Kidney (tissue), 14 donors: ENCODE measurements around the gene TBX15. TPM values are rescaled to one million over a fixed set of nuclear protein-coding genes. Genes with fewer than 3 reads are reported as not detected.

Experiments
- DNase-seq, 5 donors: peaks; one replicate each; pipeline ENCODE4 v3.0.0-alpha.2; 2013 to 2020
- FAIRE-seq: peaks from 2 replicates; lab custom pipeline; 2012; peaks lifted over from hg19 to GRCh38; lab: Jason Lieb, UNC
- H3K27ac ChIP-seq, 2 donors: one replicate each; pipeline ENCODE4 v1.7.0; 2013; ENCODE audit warnings: low read depth in 2 of 2, low read length in 2 of 2, inconsistent platforms in 1 of 2
- H3K27me3 ChIP-seq: one replicate; pipeline ENCODE4 v1.7.1; 2013; ENCODE audit warnings: low read length, inconsistent platforms; ENCODE audit not compliant: control insufficient read depth, insufficient read depth
- H3K36me3 ChIP-seq, 3 donors: one replicate each; pipeline versions ENCODE4 v1.7.0 to v1.7.1; 2013; ENCODE audit warnings: low read length in 3 of 3, control low read depth in 1 of 3, inconsistent platforms in 1 of 3; ENCODE audit not compliant: insufficient read depth in 3 of 3, control insufficient read depth in 2 of 3
- H3K4me1 ChIP-seq, 3 donors: one replicate each; pipeline versions ENCODE4 v1.7.0 to v1.7.1; 2013; ENCODE audit warnings: low read length in 3 of 3, inconsistent platforms in 1 of 3, low read depth in 1 of 3; ENCODE audit not compliant: control insufficient read depth in 2 of 3, insufficient read depth in 2 of 3
- H3K4me3 ChIP-seq, 3 donors: one replicate each; pipeline versions ENCODE4 v1.7.0 to v1.8.1; 2013; ENCODE audit warnings: low read length in 3 of 3, control low read depth in 1 of 3, inconsistent platforms in 1 of 3
- H3K9ac ChIP-seq, 3 donors: one replicate each; pipeline versions ENCODE4 v1.7.0 to v1.7.1; 2013; ENCODE audit warnings: low read length in 3 of 3, control low read depth in 1 of 3, inconsistent platforms in 1 of 3
- H3K9me3 ChIP-seq, 3 donors: one replicate each; pipeline versions ENCODE4 v1.7.0 to v1.7.1; 2013; ENCODE audit warnings: low read length in 3 of 3, control low read depth in 1 of 3, inconsistent platforms in 1 of 3; ENCODE audit not compliant: control insufficient read depth in 2 of 3, insufficient read depth in 1 of 3
- CTCF ChIP-seq: IDR thresholded peaks from 3 replicates; pipeline ENCODE4 v1.5.1; 2012; ENCODE audit warnings: mild to moderate bottlenecking, moderate library complexity, borderline replicate concordance; ENCODE audit not compliant: insufficient read depth; ENCODE audit errors: extremely low read depth
- intact Hi-C: fragments of 100-400 bp; cut with DNase I; formaldehyde crosslinking; loops from one replicate; pipeline ENCODE4 v1.11.1; 2022
- polyA plus RNA-seq: library from polyadenylated mRNA; stranded (reverse); fragments of 350-450 nt; fragmentation: Illumina TruSeq; extraction: RNeasy Lipid Tissue Mini Kit (QIAGEN cat#74804); gene quantifications from one replicate; pipeline ENCODE4 v1.2.3, GENCODE V29; 2014; ENCODE audit warnings: low read depth, low replicate concordance; ENCODE audit not compliant: insufficient read depth
- total RNA-seq: library from RNA; stranded (reverse); fragmentation: NEBNext Ultra II Directional; extraction: Animal tissue kit (Norgen Biotek cat#: 25700); gene quantifications from one replicate; pipeline ENCODE4 v1.2.1, GENCODE V29; 2021
- donor health status: control.
- donor health status: control.
- donor health status: control.
- donor health status: control.
- donor health status: control.
- donor health status: DM: yes; HTN: yes; CAD: no.
- donor health status: Normal renal cell carcinoma (clear cell type).

TBX15 gene
- total and polyA plus RNA-seq, 2 donors from 2014 or later: 0.82 TPM; not detected in 1

GRCh38 chr1:118877668-118878396 is 110.3 kb downstream of the TBX15 start:
- Histone ChIP-seq H3K9ac (no peak overlapping the region), H3K36me3 (no peaks in the 10 kb centered on the region), H3K4me3 (no peak overlapping the region), H3K9me3 (no peaks in the 10 kb centered on the region), H3K27me3 (no peaks in the 10 kb centered on the region), H3K27ac (no peak overlapping the region), H3K4me1 (no peaks in the 10 kb centered on the region)
- DNase-seq (no peak), FAIRE-seq (no peak)
- intact Hi-C loops: no loop called here
- no peak for TF ChIP-seq CTCF

GRCh38 chr1:118871582-118872171 is 116.5 kb downstream of the TBX15 start:
- Histone ChIP-seq H3K9me3 (no peaks in the 10 kb centered on the region), H3K4me1 (no peaks in the 10 kb centered on the region), H3K4me3 (no peak overlapping the region), H3K27ac (no peak overlapping the region), H3K27me3 (no peaks in the 10 kb centered on the region), H3K9ac (no peak overlapping the region), H3K36me3 (no peaks in the 10 kb centered on the region)
- no peak for TF ChIP-seq CTCF
- FAIRE-seq (no peak), DNase-seq (peak in 3 of 5 donors; percentile 11 to 32 (median 11))
- intact Hi-C loops: no loop called here

DNA sequence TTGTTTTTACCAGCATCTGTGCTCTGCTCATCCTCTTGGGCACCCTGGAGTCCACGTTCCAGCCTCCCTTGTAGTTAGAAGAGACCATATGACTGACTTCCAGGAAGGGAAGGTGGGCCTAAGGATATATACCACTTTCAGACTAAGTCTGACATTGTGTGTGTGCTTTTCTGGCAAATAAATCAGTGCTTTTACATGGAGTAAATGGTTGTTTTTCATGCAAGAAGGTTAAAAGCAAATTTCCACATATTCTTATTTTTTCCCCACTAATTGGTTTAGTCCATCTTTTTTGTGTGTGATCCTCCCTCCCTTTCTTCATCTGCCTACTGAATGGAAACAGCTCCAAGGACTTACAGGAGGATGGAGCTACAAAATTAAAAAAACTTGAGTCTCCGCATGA is 119.8 kb downstream of the TBX15 start:
- Histone ChIP-seq H3K27ac (no peak overlapping the region), H3K9ac (no peak overlapping the region), H3K36me3 (no peaks in the 10 kb centered on the region), H3K9me3 (no peaks in the 10 kb centered on the region), H3K4me3 (no peak overlapping the region), H3K27me3 (no peaks in the 10 kb centered on the region), H3K4me1 (no peaks in the 10 kb centered on the region)
- FAIRE-seq: no peak
- intact Hi-C loops: no loop called here
- DNase-seq: no peak
- no peak for TF ChIP-seq CTCF
